GM23248 (cell line): Measurements from ENCODE around the gene DGKQ.

Source experiments
- EZH2 ChIP-seq: fragments of 200-600 bp; sonication (generic); IDR thresholded peaks from 2 replicates; pipeline ENCODE4 v1.6.1; 2018; ENCODE audit warnings: antibody characterized with exemption, mild to moderate bottlenecking; ENCODE audit not compliant: insufficient read depth, poor library complexity, severe bottlenecking
- EZH2phosphoT487 ChIP-seq: fragments of 200-600 bp; sonication (generic); IDR thresholded peaks from 2 replicates; pipeline ENCODE4 v1.6.1; 2018; ENCODE audit warnings: antibody characterized with exemption, moderate library complexity, mild to moderate bottlenecking, low read depth; ENCODE audit not compliant: insufficient read depth

DNA sequence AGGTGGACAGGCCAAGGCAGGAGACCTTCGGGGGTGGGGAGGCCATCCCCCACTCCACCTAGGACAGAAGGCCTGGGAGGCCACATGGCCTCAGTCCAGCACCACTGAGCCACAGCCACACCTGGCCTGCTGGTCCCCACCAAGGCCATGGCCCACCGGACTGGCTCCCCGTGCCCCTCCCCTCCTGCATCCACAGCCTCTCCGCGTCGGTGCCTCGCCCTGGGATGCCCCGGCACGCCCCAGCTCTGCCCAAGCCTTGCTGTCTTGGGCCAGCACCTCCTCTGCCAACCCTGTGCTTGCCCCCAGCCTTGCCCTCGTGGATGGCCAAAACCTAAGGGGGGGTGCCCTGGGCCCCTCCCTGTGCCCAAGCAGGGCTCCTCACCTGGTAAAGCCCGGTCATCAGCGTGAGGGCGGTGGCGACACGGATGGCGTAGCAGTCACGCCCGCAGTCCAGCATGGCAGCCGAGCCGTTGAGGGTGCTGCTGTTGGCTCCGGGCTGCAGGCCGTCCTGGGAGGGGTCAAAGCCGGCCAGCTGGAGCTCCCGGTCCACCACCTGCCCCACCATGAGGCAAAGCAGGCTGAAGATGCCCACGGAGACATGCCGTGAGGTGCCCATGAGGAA is 17.5 kb upstream of the DGKQ start:
- no peak for TF ChIP-seq EZH2
- no peak for TF ChIP-seq EZH2phosphoT487
